Activated CD8-positive, alpha-beta T cell treated with anti-CD3 and anti-CD28 coated beads, Interleukin-2, amount 10 ng/mL, durations not matched to agents 7 days and 5 days (primary cell): Measurements from ENCODE around the gene AKR7A2. TPM values are rescaled to one million over a fixed set of nuclear protein-coding genes. Genes with fewer than 3 reads are reported as not detected.
"Not testable (repeated sequence)": the region's sequence is repeated elsewhere in the genome, so short reads cannot be mapped to it uniquely, and the experiment has no call there.

Source experiments
- ATAC-seq: fragments of 150-1000 bp; cut with Tn5 transposase; one replicate; pipeline ENCODE4 v1.10.0; 2021; ENCODE audit warnings: moderate library complexity
- CTCF ChIA-PET: fragments of 350-600 bp; sonication (Branson Sonifier 250); formaldehyde crosslinking; loops from one replicate; lab custom pipeline; 2021; ENCODE audit warnings: antibody characterized with exemption; lab: Charles Lee
- POLR2A ChIA-PET: fragments of 350-600 bp; sonication (Branson Sonifier 250); formaldehyde crosslinking; loops from one replicate; lab custom pipeline; 2021; ENCODE audit warnings: antibody characterized with exemption; lab: Charles Lee
- DNase-seq: peaks from one replicate; pipeline ENCODE4 v3.0.0-alpha.2; 2020
- H3K27ac Mint-ChIP-seq: one replicate; pipeline ENCODE4 v1.8.0; 2021; ENCODE audit warnings: mild to moderate bottlenecking, mixed read lengths
- H3K27me3 Mint-ChIP-seq: one replicate; pipeline ENCODE4 v1.8.0; 2021; ENCODE audit warnings: low read depth, mixed read lengths
- H3K36me3 Mint-ChIP-seq: one replicate; pipeline ENCODE4 v1.8.0; 2021; ENCODE audit warnings: low read depth, mixed read lengths
- H3K4me1 Mint-ChIP-seq: one replicate; pipeline ENCODE4 v1.8.0; 2021; ENCODE audit warnings: low read depth, mixed read lengths
- H3K4me3 Mint-ChIP-seq: one replicate; pipeline ENCODE4 v1.8.0; 2021; ENCODE audit warnings: mild to moderate bottlenecking, mixed read lengths
- H3K9me3 Mint-ChIP-seq: one replicate; pipeline ENCODE4 v1.8.0; 2022; ENCODE audit warnings: mixed read lengths; ENCODE audit not compliant: insufficient read depth
- total RNA-seq, 2 experiments: library from RNA; stranded (reverse); gene quantifications; one replicate each; pipeline ENCODE4 v1.2.3, GENCODE V29; 2021

The AKR7A2 gene
- total RNA-seq, 2 experiments from 2014 or later = 46.3 to 50.6 TPM

DNA sequence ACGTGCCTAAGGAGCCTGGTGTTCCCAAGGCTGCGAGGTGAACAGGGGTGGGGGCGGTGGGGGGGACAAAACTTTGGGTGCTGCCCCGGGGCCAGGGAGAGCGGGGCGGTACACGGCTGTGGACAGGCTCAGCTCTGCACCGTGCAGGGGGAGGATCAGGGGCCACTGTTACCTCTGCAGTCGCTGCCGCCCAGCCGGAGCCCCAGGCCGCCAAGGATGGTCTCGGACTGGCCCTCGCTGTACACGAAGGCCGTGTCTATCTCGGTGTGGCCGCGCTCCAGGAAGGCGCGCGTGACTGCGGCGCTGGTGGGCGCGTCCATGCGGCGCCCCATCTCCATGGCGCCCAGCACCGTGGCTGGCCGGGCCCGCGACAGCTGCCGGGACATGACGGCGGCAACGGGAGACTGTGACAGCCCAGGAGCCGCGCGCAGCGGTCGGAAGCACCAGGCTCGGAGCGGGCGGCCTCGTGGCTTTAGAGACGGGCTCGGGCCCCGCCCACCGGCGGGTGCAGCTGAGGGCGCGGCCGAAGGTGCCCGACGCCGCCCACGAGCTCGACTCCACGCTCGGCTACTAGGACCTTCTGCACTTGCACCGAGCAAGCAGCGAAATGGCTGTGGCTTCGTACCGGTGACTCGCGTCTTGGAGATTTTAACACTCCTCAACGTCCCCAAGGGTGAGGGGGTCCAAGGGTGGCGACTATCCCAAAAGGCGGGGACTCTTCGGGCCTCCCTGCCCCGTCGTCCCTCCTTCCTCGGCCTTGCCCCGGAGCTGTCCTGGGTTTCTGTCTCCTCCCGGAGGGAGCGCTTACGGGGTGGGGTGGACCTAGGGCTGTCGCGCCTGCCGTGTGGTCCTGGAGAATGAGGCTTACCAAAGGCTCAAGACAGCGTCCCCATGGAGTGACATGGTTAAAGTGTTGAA lies 23.4 kb downstream of the AKR7A2 start, which contains the start of gene AKR7A3:
Gene AKR7A3 (minus strand): TSS at position 447 of the 918 bp plus-strand sequence. CDS start 61 bp downstream, at position 386.
- Mint-ChIP-seq H3K27me3 (peaks cover 16% of the 10 kb centered on the region), H3K4me3 (peak within 1 kb of the TSS; percentile 55)
- ChIA-PET CTCF (interaction anchor here (1.2 kb wide), 1 partner anchor 374 kb away, joined by 3 read pairs; no protein-coding TSS in a partner anchor), POLR2A (interaction anchor here (0.7 kb wide), 1 partner anchor 34 kb away, joined by 3 read pairs; no protein-coding TSS in a partner anchor)
- H3K9me3 Mint-ChIP-seq, H3K4me1 Mint-ChIP-seq, H3K36me3 Mint-ChIP-seq, H3K27ac Mint-ChIP-seq: not testable (repeated sequence)
- DNase-seq (peak; percentile 68), ATAC-seq (peak; percentile 99)

DNA sequence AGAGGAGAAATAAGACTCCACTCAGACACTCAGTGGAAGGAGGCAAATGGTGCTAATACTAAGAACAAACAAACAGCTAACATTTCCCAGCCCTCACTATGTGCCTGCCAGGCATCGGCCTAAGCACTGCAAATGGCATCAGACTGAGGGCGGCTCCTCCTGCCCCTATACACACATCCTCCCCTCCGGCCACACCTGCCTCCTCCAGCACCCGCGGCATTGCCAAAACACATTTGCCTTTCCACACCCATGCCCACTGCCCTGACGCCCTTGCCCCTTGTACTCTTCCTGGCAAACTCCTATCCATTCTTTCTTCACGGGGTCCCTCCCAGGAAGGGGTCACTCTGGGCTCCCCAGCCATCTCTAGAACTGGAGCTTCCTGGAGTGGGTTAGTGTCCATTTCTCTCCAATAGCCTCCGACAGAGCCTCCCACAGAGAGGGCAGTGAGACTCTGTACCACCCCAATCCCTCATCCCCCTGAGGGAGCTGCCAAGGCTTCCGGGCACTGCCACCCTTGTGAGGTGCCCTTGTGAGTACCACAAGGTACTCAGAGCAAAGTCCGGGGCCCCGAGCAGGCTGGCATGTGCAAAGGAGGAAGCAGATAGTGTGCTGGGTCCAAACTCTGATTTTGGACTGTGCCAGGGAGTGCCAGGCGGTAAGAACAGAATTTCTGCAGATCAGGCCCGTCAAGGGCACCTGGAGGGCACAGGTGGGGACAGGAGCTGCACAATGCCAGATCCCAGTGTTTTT lies 24.3 kb downstream of the AKR7A2 start:
- peaks cover 8% of the 10 kb centered on the region for H3K4me1 Mint-ChIP-seq
- POLR2A ChIA-PET = interaction anchor here (0.6 kb wide), 1 partner anchor 13 kb away, joined by 4 read pairs; no protein-coding TSS in a partner anchor
- H3K27me3 Mint-ChIP-seq = peaks cover 16% of the 10 kb centered on the region
- peak overlapping the region; percentile 16 for H3K4me3 Mint-ChIP-seq
- no peak for DNase-seq
- no peaks in the 10 kb centered on the region for H3K36me3 Mint-ChIP-seq
- peaks cover 6% of the 10 kb centered on the region for H3K9me3 Mint-ChIP-seq
- H3K27ac Mint-ChIP-seq = no peak overlapping the region
- CTCF ChIA-PET = interaction anchor here (1.2 kb wide), 1 partner anchor 375 kb away, joined by 3 read pairs; no protein-coding TSS in a partner anchor
- ATAC-seq = no peak

GRCh38 chr1:19285807-19286206 lies 26.1 kb downstream of the AKR7A2 start:
- CTCF ChIA-PET, H3K27ac Mint-ChIP-seq, H3K4me3 Mint-ChIP-seq, ATAC-seq, POLR2A ChIA-PET, H3K4me1 Mint-ChIP-seq, DNase-seq, H3K36me3 Mint-ChIP-seq, H3K9me3 Mint-ChIP-seq: not testable (repeated sequence)
- peaks cover 16% of the 10 kb centered on the region for H3K27me3 Mint-ChIP-seq

- H3K36me3 Mint-ChIP-seq, ATAC-seq, H3K4me3 Mint-ChIP-seq, CTCF ChIA-PET, H3K9me3 Mint-ChIP-seq, H3K27ac Mint-ChIP-seq, POLR2A ChIA-PET, H3K4me1 Mint-ChIP-seq, DNase-seq: not testable (repeated sequence)
- H3K27me3 Mint-ChIP-seq = peaks cover 16% of the 10 kb centered on the region
Measured at GRCh38 chr1:19285366-19285765, 26.6 kb downstream of the AKR7A2 start.

DNA sequence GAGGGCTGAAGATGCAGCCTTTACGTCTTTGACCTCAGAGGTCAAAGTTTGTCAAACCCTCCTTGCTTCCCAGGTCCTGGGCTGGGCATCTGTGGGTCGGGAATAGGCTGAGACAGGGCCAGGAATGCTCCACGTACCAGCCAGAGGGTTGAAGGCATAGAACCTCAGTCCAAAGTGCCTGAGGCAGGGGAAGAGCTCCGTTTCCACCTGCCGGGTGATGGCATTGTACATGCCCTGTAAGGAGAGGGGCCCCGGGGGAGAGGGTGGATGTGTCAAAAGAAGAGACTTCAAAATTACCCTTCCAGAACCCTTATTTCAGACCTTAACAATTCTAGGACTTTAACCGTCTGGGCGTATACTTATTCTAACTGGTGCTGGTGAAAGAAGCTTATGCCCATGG lies 27.1 kb downstream of the AKR7A2 start:
- ChIA-PET CTCF (no interaction called here), POLR2A (no interaction called here)
- H3K27me3 Mint-ChIP-seq = peaks cover 15% of the 10 kb centered on the region
- H3K9me3 Mint-ChIP-seq = no peaks in the 10 kb centered on the region
- no peak overlapping the region for H3K27ac Mint-ChIP-seq
- H3K4me3 Mint-ChIP-seq = no peak overlapping the region
- H3K4me1 Mint-ChIP-seq = peaks cover 8% of the 10 kb centered on the region
- ATAC-seq (no peak), DNase-seq (no peak)
- H3K36me3 Mint-ChIP-seq = no peaks in the 10 kb centered on the region

DNA sequence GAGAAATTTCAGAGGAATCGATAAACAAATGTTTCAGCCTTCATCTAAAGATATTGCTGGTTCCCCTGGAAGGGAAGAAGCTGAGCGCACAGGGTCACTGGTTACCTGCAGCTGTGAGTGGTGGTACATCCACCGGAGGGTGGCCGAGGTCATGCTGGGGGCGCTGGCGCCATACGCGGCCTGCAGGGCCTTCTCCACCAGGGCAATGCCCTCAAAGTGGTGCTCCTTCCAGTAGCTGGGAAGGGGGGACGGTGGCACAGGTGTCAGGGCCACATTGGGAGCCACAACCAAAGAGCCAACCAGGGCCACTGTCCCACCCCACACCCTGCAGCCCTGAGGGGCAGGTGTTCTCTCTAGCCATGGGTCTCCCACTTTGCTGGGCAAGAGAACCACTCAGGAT lies 28.1 kb downstream of the AKR7A2 start:
- peaks cover 4% of the 10 kb centered on the region for H3K4me1 Mint-ChIP-seq
- no peaks in the 10 kb centered on the region for H3K9me3 Mint-ChIP-seq
- H3K36me3 Mint-ChIP-seq = no peaks in the 10 kb centered on the region
- ChIA-PET POLR2A (no interaction called here), CTCF (no interaction called here)
- peaks cover 7% of the 10 kb centered on the region for H3K27me3 Mint-ChIP-seq
- no peak overlapping the region for H3K4me3 Mint-ChIP-seq
- DNase-seq = no peak
- no peak overlapping the region for H3K27ac Mint-ChIP-seq
- ATAC-seq = no peak

DNA sequence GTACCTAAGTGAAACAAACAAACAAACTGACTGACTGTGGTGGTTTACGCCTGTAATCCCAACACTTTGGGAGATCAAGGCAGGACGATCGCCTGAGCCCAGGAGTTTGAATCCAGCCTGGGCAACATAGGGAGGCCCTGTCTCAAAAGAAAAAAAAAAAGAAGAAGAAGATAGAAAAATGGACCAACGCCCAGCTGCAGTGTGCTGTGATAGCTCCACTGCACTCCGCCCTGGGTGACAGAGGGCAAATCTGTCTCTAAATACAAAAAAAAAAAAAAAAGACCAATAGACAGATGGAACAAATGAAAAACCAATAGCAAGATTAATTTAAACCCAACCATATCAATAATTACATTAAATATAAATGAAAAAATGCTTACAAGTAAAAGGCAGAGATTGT lies 37.3 kb downstream of the AKR7A2 start:
- DNase-seq (no peak), ATAC-seq (no peak)
- Mint-ChIP-seq H3K9me3 (no peaks in the 10 kb centered on the region), H3K36me3 (no peaks in the 10 kb centered on the region), H3K4me3 (no peak overlapping the region), H3K4me1 (peaks cover 2% of the 10 kb centered on the region), H3K27me3 (peaks cover 20% of the 10 kb centered on the region), H3K27ac (no peak overlapping the region)
- ChIA-PET POLR2A (interaction anchor here (0.6 kb wide), 1 partner anchor 12 kb away, joined by 4 read pairs; no protein-coding TSS in a partner anchor), CTCF (no interaction called here)

DNA sequence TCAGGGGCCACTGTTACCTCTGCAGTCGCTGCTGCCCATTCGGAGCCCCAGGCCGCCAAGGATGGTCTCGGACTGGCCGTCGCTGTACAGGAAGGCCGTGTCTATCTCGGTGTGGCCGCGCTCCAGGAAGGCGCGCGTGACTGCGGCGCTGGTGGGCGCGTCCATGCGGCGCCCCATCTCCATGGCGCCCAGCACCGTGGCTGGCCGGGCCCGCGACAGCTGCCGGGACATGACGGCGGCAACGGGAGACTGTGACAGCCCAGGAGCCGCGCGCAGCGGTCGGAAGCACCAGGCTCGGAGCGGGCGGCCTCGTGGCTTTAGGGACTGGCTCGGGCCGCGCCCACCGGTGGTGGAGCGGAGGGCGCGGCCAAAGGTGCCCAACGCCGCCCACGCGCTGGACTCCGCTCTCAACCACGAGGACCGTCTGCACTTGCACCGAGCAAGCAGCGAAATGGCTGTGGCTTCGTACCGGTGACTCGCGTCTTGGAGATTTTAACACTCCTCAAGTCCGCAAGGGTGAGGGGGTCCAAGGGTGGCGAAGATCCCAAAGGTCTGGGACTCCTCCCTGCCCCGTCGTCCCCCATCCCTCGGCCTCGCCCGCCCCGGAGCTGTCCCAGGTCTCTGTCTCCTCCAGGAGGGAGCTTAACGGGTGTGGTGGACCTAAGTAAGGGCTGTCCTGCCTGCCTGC lies 38.0 kb downstream of the AKR7A2 start:
- H3K4me3 Mint-ChIP-seq, H3K9me3 Mint-ChIP-seq, DNase-seq, H3K27ac Mint-ChIP-seq, H3K36me3 Mint-ChIP-seq, CTCF ChIA-PET, H3K4me1 Mint-ChIP-seq: not testable (repeated sequence)
- POLR2A ChIA-PET = interaction anchor here (0.6 kb wide), 1 partner anchor 13 kb away, joined by 4 read pairs; no protein-coding TSS in a partner anchor
- peaks cover 20% of the 10 kb centered on the region for H3K27me3 Mint-ChIP-seq
- ATAC-seq = peak; percentile 70

DNA sequence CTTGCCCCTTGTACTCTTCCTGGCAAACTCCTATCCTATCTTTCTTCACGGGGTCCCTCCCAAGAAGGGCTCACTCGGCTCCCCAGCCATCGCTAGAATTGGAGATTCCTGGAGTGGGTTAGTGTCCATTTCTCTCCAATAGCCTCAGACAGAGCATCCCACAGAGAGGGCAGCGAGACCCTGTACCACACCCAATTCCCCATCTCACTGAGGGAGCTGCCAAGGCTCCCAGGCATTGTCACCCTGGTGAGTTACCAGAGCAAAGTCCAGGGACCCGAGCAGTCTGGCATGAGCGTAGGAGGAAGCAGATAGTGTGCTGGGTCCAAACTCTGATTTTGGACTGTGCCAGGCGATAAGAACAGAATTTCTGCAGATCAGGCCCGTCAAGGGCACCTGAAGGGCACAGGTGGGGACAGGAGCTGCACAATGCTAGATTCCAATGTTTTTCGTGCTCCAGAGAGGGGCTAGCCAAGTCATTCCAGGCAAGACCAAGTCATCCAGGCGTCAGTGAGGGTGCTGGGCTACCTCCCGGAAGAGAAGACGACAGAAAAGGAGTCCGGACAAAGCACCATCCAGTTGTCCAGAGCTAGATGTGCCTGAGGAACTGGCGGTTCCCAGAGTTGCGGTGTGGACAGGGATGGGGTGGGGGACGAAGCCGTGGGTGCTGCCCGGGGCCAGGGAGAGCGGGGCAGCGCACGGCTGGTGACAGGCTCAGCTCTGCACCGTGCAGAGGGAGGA lies 38.7 kb downstream of the AKR7A2 start:
- no peak for ATAC-seq
- DNase-seq = no peak
- ChIA-PET POLR2A (no interaction called here), CTCF (no interaction called here)
- Mint-ChIP-seq H3K27me3 (peaks cover 20% of the 10 kb centered on the region), H3K27ac (no peak overlapping the region), H3K36me3 (no peaks in the 10 kb centered on the region), H3K4me1 (peaks cover 2% of the 10 kb centered on the region), H3K9me3 (no peaks in the 10 kb centered on the region), H3K4me3 (no peak overlapping the region)

GRCh38 chr1:19272064-19272463 lies 39.9 kb downstream of the AKR7A2 start:
- ATAC-seq = no peak
- Mint-ChIP-seq H3K4me1 (peaks cover 2% of the 10 kb centered on the region), H3K27me3 (peaks cover 20% of the 10 kb centered on the region), H3K36me3 (no peaks in the 10 kb centered on the region), H3K9me3 (no peaks in the 10 kb centered on the region), H3K27ac (no peak overlapping the region), H3K4me3 (no peak overlapping the region)
- ChIA-PET CTCF (no interaction called here), POLR2A (no interaction called here)
- DNase-seq = no peak

GRCh38 chr1:19270343-19270730 lies 41.6 kb downstream of the AKR7A2 start:
- H3K4me3 Mint-ChIP-seq, DNase-seq, H3K36me3 Mint-ChIP-seq, CTCF ChIA-PET, ATAC-seq, H3K9me3 Mint-ChIP-seq, H3K4me1 Mint-ChIP-seq, H3K27ac Mint-ChIP-seq, POLR2A ChIA-PET: not testable (repeated sequence)
- peaks cover 15% of the 10 kb centered on the region for H3K27me3 Mint-ChIP-seq
